Upper lobe of left lung (tissue), 6 donors: ENCODE data around the gene PIAS4. TPM values are rescaled to one million over a fixed set of nuclear protein-coding genes. Genes with fewer than 3 reads are reported as not detected.

ENCODE experiments used
- ATAC-seq, 2 donors: fragments of 200-7000 bp; cut with Tn5 transposase; one replicate each; pipeline ENCODE4 v1.9.1; 2022; ENCODE audit warnings: mild to moderate bottlenecking in 2 of 2, moderate library complexity in 2 of 2; ENCODE audit not compliant: low FRiP score in 2 of 2
- DNase-seq, 2 donors: peaks; one replicate each; pipeline ENCODE4 v3.0.0-alpha.2; 2019 to 2020
- H3K27ac ChIP-seq, 4 donors: fragments of 200-600 bp; sonication (generic); one replicate each; pipeline ENCODE4 v1.5.1; 2016 to 2019
- H3K27me3 ChIP-seq, 4 donors: fragments of 200-600 bp; sonication (generic); one replicate each; pipeline ENCODE4 v1.5.1; 2017 to 2019
- H3K36me3 ChIP-seq, 4 donors: fragments of 200-600 bp; sonication (generic); one replicate each; pipeline ENCODE4 v1.5.1; 2016 to 2019
- H3K4me1 ChIP-seq, 4 donors: fragments of 200-600 bp; sonication (generic); one replicate each; pipeline ENCODE4 v1.5.1; 2018 to 2019
- H3K4me3 ChIP-seq, 4 donors: fragments of 200-600 bp; sonication (generic); one replicate each; pipeline ENCODE4 v1.5.1; 2017 to 2019; ENCODE audit warnings: mild to moderate bottlenecking in 2 of 4, moderate library complexity in 1 of 4
- H3K9me3 ChIP-seq, 4 donors: fragments of 200-600 bp; sonication (generic); one replicate each; pipeline ENCODE4 v1.5.1; 2018 to 2019
- EP300 ChIP-seq, 4 donors: sonication (generic); formaldehyde crosslinking; IDR thresholded peaks; one replicate each; pipeline ENCODE4 v1.5.1; 2017; ENCODE audit warnings: antibody characterized with exemption in 4 of 4, control low read depth in 2 of 4
- POLR2A ChIP-seq, 4 donors: fragments of 450-650 bp; IDR thresholded peaks; one replicate each; pipeline ENCODE4 v1.5.1; 2016 to 2017; ENCODE audit warnings: antibody characterized with exemption in 4 of 4, mild to moderate bottlenecking in 2 of 4
- POLR2AphosphoS5 ChIP-seq, 2 donors: sonication (generic); formaldehyde crosslinking; IDR thresholded peaks; one replicate each; pipeline ENCODE4 v1.5.1; 2017; ENCODE audit warnings: antibody characterized with exemption in 2 of 2
- WGBS, 2 donors: methylation state at CpG; one replicate each; pipeline ENCODE4 v1.1.5; 2017 to 2018; 5-methylcytosine and 5-hydroxymethylcytosine counted together
- total RNA-seq, 6 donors: library from RNA; depleted of rRNA in 4 of 6; stranded (reverse); fragments of >200 nt in 4 of 6; gene quantifications; one replicate each; pipeline versions ENCODE4 v1.1.0 to v1.2.1, GENCODE V29; 2016 to 2021
- TF ChIP-seq, protein P1 (sequence below), 6 experiments: fragments of 450-650 bp in 4 of 6; fragments of 200-600 bp in 2 of 6; sonication (generic) in 2 of 6; IDR thresholded peaks; one replicate each; pipeline ENCODE4 v1.5.1; 2016 to 2019; ENCODE audit warnings: antibody characterized with exemption in 6 of 6
- donor health status: DM: no; HTN: no; CAD: no; lungs with moderate emphysema.
- donor health status: DM: no; HTN: yes; CAD: no; lungs with severe emphysema.

Gene PIAS4
- total RNA-seq, 6 donors from 2014 or later = 13.7 to 53.4 (median 21.9) TPM

DNA sequence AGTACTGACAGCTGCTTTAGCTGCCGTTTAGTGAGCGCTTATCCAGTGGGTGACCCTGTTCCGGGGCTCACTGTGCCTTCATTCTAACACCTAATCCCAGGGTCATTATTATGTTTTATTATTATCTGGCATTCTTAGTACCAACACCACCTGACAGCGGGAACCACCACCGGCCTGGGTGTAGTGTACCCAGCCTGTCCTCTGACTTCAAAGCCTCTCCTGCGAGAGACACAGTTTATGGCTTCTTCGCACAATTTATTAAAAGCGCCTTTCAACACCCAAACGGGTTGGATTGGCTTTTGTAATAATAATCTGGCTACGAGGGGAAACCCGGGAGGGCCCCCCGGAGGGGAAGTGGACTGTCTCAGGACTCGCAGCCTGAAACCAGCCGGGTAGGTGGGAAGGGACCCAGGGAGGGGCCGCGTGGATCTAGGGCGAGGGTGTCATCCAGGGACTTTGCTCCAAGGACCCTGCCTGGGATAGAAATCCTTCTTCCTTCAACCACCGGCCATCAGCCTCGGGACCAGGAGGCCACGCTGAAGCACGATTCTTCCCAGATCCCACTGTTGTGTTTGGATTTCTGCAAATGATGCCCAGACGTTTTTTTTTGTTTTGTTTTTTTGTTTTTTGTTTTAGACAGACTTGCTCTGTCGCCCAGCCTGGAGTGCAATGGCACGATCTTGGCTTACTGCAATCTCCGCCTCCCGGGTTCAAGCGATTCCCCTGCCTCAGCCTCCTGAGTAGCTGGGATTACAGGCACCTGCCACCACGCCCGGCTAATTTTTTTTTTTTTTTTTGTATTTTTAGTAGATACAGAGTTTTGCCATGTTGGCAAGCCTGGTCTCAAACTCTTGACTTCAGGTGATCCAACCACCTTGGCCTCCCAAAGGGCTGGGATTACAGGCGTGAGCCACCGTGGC lies 60.8 kb downstream of the PIAS4 start:
- TF ChIP-seq EP300 (IDR thresholded peaks at IDR 0.05) (no peak), POLR2A (IDR thresholded peaks at IDR 0.05) (no peak), POLR2AphosphoS5 (IDR thresholded peaks at IDR 0.05) (no peak)
- TF ChIP-seq, protein P1, sequence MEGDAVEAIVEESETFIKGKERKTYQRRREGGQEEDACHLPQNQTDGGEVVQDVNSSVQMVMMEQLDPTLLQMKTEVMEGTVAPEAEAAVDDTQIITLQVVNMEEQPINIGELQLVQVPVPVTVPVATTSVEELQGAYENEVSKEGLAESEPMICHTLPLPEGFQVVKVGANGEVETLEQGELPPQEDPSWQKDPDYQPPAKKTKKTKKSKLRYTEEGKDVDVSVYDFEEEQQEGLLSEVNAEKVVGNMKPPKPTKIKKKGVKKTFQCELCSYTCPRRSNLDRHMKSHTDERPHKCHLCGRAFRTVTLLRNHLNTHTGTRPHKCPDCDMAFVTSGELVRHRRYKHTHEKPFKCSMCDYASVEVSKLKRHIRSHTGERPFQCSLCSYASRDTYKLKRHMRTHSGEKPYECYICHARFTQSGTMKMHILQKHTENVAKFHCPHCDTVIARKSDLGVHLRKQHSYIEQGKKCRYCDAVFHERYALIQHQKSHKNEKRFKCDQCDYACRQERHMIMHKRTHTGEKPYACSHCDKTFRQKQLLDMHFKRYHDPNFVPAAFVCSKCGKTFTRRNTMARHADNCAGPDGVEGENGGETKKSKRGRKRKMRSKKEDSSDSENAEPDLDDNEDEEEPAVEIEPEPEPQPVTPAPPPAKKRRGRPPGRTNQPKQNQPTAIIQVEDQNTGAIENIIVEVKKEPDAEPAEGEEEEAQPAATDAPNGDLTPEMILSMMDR (IDR thresholded peaks at IDR 0.05) = no peak
- ATAC-seq (no peak), DNase-seq (peak in 1 of 2 donors; percentile 26)
- Histone ChIP-seq H3K27me3 (no peaks in the 10 kb centered on the region), H3K9me3 (no peaks in the 10 kb centered on the region), H3K4me3 (peak overlapping the region in 3 of 4 donors; percentile 83 to 100 (median 100)), H3K4me1 (peaks cover 21 to 36% (median 30%) of the 10 kb centered on the region in 4 donors), H3K36me3 (peaks cover 0 to 3% (median 0%) of the 10 kb centered on the region in 4 donors), H3K27ac (peak overlapping the region; percentile 94 to 98 (median 96))
- 29 to 33% methylated on average over 23 to 31 of the region's 31 CpGs for WGBS, 2 donors

DNA sequence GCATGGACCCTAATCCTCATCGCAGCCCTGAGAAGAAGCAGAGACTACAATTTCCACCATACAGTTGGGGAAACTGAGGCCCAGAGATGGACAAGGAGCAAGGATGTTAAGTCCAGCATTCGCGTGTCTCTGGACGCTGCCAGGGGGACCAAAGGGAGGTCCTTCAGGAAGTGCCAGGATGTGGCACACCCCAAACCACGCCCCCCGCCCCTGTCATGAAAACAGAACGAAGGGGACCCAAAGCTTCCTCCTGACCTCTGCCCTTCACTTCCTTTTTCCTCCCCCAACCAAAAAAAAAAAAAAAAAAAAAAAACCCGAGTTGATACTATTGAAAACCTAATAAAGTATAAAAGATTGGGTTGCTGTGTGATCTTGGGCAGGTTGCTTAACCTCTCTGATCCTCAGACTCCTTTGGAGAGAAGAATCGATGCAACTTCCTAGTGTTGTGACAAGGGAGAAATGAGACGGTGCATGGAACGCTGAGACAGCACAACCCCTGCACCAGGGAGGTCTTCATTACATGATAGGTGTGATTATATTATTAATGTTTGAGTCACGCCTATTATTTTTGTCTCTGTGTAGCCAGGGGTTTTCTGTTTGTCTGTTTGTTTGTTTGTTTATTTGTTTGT lies 61.9 kb downstream of the PIAS4 start:
- TF ChIP-seq POLR2A (IDR thresholded peaks at IDR 0.05) (no peak), EP300 (IDR thresholded peaks at IDR 0.05) (no peak), POLR2AphosphoS5 (IDR thresholded peaks at IDR 0.05) (no peak)
- TF ChIP-seq, protein P1 (IDR thresholded peaks at IDR 0.05) = no peak
- H3K27ac ChIP-seq = no peak overlapping the region
- no peaks in the 10 kb centered on the region for H3K27me3 ChIP-seq
- no peaks in the 10 kb centered on the region for H3K36me3 ChIP-seq
- peaks cover 17 to 25% (median 19%) of the 10 kb centered on the region in 4 donors for H3K4me1 ChIP-seq
- no peaks in the 10 kb centered on the region for H3K9me3 ChIP-seq
- 37 to 60% methylated on average over 12 of the region's 12 CpGs for WGBS, 2 donors
- no peak overlapping the region for H3K4me3 ChIP-seq
- DNase-seq = peak in 1 of 2 donors; percentile 48
- ATAC-seq = no peak

GRCh38 chr19:4071610-4072009 lies 64.1 kb downstream of the PIAS4 start:
- ATAC-seq (no peak), DNase-seq (no peak)
- TF ChIP-seq POLR2AphosphoS5 (IDR thresholded peaks at IDR 0.05) (no peak), EP300 (IDR thresholded peaks at IDR 0.05) (no peak), POLR2A (IDR thresholded peaks at IDR 0.05) (no peak)
- TF ChIP-seq, protein P1 (IDR thresholded peaks at IDR 0.05) = no peak
- WGBS, 2 donors = 97 to 98% methylated on average over 2 to 3 of the region's 3 CpGs
- Histone ChIP-seq H3K4me3 (no peak overlapping the region), H3K4me1 (peaks cover 15 to 23% (median 19%) of the 10 kb centered on the region in 4 donors), H3K9me3 (no peaks in the 10 kb centered on the region), H3K27ac (no peak overlapping the region), H3K27me3 (no peaks in the 10 kb centered on the region), H3K36me3 (no peaks in the 10 kb centered on the region)

DNA sequence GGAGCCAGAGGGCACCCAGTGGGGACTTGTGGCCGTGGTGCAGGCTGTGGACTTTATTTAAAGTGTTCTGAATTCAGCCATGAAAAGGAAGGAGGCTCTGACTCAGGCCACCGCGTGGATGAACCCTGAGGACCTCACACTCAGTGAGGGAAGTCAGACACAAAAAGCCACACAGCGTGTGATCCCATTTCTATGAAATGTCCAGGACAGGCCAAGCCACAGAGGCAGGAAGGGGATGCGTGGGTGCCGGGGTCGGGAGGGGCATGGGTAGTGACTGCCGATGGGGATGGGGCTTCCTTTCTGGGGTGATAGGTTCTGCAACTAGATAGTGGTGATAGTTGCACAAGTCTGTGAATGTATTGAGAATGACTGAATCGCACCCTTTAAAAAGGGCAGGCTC lies 67.8 kb downstream of the PIAS4 start:
- H3K27ac ChIP-seq = peak overlapping the region in 1 of 4 donors; percentile 21
- 40 to 56% methylated on average over 9 of the region's 9 CpGs for WGBS, 2 donors
- no peak overlapping the region for H3K4me3 ChIP-seq
- DNase-seq (peak; percentile 65 to 81), ATAC-seq (peak; percentile 55 to 69)
- no peaks in the 10 kb centered on the region for H3K9me3 ChIP-seq
- H3K4me1 ChIP-seq = peaks cover 14 to 22% (median 16%) of the 10 kb centered on the region in 4 donors
- no peaks in the 10 kb centered on the region for H3K36me3 ChIP-seq
- no peaks in the 10 kb centered on the region for H3K27me3 ChIP-seq
- TF ChIP-seq, protein P1 (IDR thresholded peaks at IDR 0.05) = no peak
- TF ChIP-seq POLR2AphosphoS5 (IDR thresholded peaks at IDR 0.05) (peak in 1 of 2 donors; percentile 26), POLR2A (IDR thresholded peaks at IDR 0.05) (peak in 1 of 4 donors; percentile 12), EP300 (IDR thresholded peaks at IDR 0.05) (no peak)
